Ishikawa (cell line): ENCODE data around the gene ADO.

Experiments
- CEBPB ChIP-seq: IDR thresholded peaks from 2 replicates; pipeline ENCODE4 v1.6.1; 2012
- CREB1 ChIP-seq: IDR thresholded peaks from 2 replicates; pipeline ENCODE4 v1.6.1; 2012; ENCODE audit warnings: low read depth
- EGR1 ChIP-seq: IDR thresholded peaks from 2 replicates; pipeline ENCODE4 v1.6.1; 2012
- EP300 ChIP-seq: IDR thresholded peaks from 2 replicates; pipeline ENCODE4 v1.6.1; 2012; ENCODE audit warnings: borderline replicate concordance
- FOXM1 ChIP-seq: IDR thresholded peaks from 2 replicates; pipeline ENCODE4 v1.6.1; 2012; ENCODE audit warnings: low read depth, borderline replicate concordance
- NFIC ChIP-seq: IDR thresholded peaks from 2 replicates; pipeline ENCODE4 v1.6.1; 2012
- RAD21 ChIP-seq: IDR thresholded peaks from 2 replicates; pipeline ENCODE4 v1.6.1; 2012; ENCODE audit warnings: low read depth
- TAF1 ChIP-seq: IDR thresholded peaks from 2 replicates; pipeline ENCODE4 v1.6.1; 2012; ENCODE audit warnings: low read depth, mild to moderate bottlenecking
- TCF12 ChIP-seq: IDR thresholded peaks from 2 replicates; pipeline ENCODE4 v1.6.1; 2012; ENCODE audit warnings: low read depth
- TEAD4 ChIP-seq: IDR thresholded peaks from 2 replicates; pipeline ENCODE4 v1.6.1; 2012
- YY1 ChIP-seq: IDR thresholded peaks from 2 replicates; pipeline ENCODE4 v1.6.1; 2012; ENCODE audit warnings: low read depth
- ZBTB7A ChIP-seq: IDR thresholded peaks from 2 replicates; pipeline ENCODE4 v1.6.1; 2012; ENCODE audit warnings: low read depth
- TF ChIP-seq, protein P1 (sequence below): IDR thresholded peaks from 2 replicates; pipeline ENCODE4 v1.6.1; 2012
- TF ChIP-seq, protein P2 (sequence below): IDR thresholded peaks from 2 replicates; pipeline ENCODE4 v1.6.1; 2012
- TF ChIP-seq, protein P3 (sequence below): IDR thresholded peaks from 2 replicates; pipeline ENCODE4 v1.6.1; 2012; ENCODE audit warnings: low read depth, mild to moderate bottlenecking

ADO gene

DNA sequence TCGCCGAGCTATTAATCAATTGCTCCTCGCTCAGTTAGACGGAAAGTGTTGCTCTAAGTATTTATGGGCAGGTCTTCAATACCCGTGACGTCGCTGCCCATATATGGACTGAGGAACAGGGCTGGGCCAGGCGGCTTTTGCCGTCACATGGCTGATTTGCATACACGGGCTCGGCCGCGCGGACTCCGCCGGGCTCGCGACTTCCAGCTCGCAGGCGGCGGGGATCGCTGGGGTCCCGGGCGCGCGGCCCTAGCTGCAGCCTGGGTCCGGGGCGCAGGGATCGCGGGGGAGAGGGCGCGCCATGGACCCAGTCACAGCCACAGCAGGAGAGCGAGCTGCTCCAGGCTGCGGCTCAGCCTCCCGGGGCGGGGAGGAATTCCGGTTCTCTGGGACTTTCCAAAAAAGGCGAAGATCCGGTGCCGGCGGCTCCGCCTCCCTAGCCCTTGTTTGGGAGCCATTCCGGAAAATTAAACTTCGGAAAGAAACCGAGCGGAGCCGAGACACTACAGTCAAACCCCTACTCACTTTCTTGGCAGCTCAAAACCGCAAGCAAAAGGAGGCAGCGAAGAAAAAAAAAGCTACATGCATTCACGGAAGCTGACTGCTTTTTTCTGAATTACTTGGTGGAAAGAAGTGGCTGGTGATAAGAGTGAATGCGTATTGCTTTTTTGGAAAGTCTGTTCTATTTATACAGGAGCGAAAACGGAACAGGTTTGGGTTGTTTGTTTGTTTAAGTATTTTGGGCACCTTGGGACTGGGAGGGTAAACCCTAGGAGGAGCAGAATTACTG is 12.0 kb downstream of the ADO start, which contains the start of gene EGR2:
Gene EGR2 (minus strand): TSS at position 36 of the 790 bp plus-strand sequence. CDS start 337 bp downstream, outside the sequence.
- TF ChIP-seq CEBPB (no peak), CREB1 (peak; percentile 67)
- TF ChIP-seq, protein P1, sequence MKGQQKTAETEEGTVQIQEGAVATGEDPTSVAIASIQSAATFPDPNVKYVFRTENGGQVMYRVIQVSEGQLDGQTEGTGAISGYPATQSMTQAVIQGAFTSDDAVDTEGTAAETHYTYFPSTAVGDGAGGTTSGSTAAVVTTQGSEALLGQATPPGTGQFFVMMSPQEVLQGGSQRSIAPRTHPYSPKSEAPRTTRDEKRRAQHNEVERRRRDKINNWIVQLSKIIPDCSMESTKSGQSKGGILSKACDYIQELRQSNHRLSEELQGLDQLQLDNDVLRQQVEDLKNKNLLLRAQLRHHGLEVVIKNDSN = peak; percentile 85

DNA sequence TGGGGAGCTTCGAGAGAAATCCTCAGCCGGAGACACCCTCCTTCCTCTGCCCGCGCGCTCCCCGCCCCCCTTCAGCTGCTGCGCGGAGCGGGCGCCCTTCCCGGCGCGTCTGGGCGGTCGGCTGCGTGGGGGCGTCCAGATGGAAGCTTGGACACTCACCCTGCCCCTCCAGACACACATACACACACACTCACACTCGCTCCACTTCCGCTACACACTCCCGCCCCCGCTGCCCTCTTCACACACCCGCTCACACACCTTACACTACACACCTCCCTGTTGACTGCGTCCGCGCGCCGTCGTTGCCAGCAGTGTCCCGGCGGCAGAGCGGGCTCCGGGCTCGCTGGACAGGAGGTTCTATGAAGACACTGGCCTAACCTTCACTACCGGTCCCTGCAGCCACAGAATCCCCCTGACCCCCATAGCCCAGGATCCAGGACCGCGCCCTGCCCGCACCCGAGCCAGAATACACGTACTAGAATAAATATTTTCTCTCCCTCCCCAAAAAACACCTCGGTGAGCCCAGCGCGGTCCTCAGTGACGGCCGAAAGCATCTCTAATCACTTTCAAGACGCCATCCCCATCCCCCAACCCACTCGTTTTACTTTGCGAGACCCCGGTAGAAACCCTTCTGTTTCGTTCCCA is 12.7 kb downstream of the ADO start:
- no peak for TF ChIP-seq TAF1
- TF ChIP-seq EGR1 = 0 out of 2 replicates have a peak, but pooled peaks have one; percentile 27

DNA sequence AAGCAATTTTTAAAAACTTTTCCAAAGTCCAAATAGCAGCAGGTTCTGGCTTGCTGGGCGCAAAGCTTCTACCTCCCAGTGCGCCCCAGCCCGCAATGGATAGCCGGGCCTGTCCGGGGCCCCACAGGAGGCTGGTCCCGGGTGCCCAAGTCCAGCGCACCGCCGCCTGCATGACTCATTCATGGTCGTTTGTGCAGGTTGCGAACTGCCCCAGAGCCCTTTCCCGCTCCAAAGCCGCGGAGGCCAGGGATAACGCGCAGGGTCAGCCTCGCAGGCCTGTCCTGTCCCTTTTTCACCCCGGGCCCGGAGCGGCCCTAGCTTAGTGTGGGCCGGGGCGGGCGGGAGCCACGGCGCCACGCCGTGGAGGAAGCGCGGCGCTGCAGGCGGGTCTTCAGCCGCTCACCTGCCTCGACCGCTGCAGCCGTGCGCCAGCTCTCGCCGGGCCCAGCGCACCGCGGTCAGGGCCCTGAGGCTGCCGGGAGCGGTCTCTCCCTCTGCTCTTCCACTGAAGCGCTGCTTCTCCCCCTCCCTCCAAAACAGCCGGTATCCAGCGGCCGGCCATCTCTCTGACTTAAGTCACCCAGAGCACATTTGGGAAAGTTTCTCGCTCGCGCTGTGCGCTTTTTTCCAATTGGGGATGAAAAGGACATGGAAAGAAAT is 13.4 kb downstream of the ADO start:
- TF ChIP-seq FOXM1 = no peak
- TF ChIP-seq, protein P2, sequence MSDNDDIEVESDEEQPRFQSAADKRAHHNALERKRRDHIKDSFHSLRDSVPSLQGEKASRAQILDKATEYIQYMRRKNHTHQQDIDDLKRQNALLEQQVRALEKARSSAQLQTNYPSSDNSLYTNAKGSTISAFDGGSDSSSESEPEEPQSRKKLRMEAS = peak; percentile 30; the same call in 1 of the 2 replicates
- TF ChIP-seq YY1 = no peak
- peak; percentile 47; the same call in 1 of the 2 replicates for TF ChIP-seq RAD21
- no peak for TF ChIP-seq CREB1
- no peak for TF ChIP-seq NFIC
- no peak for TF ChIP-seq EP300
- TF ChIP-seq EGR1 = no peak

DNA sequence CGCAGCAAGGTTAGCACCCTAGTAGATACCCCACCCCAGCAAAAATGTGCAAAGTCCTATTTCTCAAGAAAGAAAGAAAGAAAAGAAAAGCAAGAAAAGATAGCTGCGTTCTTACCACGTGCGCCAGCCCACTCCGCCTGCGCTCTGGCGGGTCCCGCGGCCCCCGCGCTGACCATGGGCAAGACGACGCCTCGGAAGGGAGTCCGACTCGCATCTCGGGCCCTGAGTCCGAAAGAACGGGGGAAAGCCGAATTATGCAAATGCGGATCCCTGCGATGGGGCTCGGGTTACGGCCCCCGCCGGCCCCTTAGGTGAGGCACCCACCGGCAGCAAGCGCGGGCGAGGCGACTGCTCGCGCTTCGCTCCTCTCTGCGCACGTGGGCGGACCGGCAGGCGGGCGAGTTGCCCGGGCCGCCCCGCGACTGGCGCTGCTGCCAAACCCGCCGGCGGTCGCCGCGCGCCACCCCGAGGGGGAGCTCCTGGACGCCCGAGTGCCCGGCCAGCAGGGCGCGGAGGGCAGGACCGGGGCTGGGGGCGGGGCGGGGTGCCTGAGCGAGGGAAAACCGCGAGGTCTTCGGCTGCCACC is 14.0 kb downstream of the ADO start:
- TF ChIP-seq YY1 = no peak
- no peak for TF ChIP-seq ZBTB7A
- no peak for TF ChIP-seq TCF12
- TF ChIP-seq, protein P2 = peak; percentile 95
- peak; percentile 41 for TF ChIP-seq EGR1

DNA sequence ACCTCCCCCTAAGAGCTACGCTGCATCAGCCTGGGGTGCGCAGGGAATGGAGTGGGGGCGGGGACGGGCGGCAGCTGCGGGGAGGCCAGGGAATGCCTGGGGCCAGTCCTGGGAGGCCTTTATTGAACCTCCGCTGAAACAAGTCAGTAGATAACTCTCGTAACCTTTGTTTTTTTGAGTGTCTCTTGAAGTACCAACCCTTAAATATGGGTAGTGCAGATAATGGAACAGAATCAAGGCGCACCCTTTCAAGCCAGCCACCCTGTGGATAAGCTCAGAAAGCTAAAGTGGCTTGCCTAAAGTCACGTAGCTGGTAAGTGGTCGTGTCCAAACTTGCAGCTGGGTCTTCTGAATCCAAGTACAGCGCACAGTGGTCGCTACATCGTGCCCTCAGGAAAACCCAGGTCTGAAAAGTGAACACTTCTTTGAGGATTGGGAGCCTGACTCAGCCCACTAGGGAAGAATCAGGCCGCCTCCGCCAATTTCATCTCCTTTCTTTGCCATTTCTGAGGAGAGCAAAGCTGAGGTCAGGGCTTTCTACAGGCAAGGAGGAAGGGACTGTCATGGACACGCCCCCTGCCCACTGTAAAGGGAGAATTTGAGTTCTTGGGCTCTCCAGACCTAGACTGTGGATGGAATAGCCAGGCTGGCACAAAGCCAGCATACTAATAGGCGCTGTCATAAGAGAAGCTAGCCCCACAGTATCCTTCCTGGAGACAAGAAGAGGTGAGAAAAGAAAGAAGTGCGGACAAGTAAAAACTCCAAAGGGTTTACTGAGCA is 14.8 kb downstream of the ADO start:
- no peak for TF ChIP-seq CEBPB
- TF ChIP-seq CREB1 = no peak
- no peak for TF ChIP-seq RAD21
- TF ChIP-seq EP300 = no peak
- TF ChIP-seq FOXM1 = no peak
- TF ChIP-seq YY1 = no peak
- no peak for TF ChIP-seq ZBTB7A
- no peak for TF ChIP-seq TAF1
- TF ChIP-seq, protein P3, sequence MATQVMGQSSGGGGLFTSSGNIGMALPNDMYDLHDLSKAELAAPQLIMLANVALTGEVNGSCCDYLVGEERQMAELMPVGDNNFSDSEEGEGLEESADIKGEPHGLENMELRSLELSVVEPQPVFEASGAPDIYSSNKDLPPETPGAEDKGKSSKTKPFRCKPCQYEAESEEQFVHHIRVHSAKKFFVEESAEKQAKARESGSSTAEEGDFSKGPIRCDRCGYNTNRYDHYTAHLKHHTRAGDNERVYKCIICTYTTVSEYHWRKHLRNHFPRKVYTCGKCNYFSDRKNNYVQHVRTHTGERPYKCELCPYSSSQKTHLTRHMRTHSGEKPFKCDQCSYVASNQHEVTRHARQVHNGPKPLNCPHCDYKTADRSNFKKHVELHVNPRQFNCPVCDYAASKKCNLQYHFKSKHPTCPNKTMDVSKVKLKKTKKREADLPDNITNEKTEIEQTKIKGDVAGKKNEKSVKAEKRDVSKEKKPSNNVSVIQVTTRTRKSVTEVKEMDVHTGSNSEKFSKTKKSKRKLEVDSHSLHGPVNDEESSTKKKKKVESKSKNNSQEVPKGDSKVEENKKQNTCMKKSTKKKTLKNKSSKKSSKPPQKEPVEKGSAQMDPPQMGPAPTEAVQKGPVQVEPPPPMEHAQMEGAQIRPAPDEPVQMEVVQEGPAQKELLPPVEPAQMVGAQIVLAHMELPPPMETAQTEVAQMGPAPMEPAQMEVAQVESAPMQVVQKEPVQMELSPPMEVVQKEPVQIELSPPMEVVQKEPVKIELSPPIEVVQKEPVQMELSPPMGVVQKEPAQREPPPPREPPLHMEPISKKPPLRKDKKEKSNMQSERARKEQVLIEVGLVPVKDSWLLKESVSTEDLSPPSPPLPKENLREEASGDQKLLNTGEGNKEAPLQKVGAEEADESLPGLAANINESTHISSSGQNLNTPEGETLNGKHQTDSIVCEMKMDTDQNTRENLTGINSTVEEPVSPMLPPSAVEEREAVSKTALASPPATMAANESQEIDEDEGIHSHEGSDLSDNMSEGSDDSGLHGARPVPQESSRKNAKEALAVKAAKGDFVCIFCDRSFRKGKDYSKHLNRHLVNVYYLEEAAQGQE = no peak
- TF ChIP-seq, protein P1 = no peak
- TF ChIP-seq TCF12 = no peak
- TF ChIP-seq NFIC = no peak
- TF ChIP-seq TEAD4 = no peak
- TF ChIP-seq EGR1 = no peak

DNA sequence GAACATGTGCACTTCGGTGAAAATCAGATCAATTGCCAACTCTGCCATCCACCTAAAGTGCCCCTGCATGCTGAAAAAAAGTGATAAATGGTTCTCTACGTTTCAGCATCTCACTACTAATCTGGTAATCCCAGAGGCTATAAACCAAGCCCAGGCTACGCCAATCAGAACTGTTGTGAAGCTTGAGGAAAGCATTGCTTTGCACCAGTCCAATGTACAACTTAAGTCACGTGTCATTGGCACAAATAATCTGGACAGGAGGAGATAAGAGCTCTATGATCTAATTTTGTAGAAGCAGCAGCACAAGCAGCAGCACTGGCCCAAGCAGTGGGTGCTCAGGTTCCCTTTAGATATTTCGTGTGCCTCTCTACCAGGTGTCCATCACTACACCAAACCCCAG is 16.1 kb downstream of the ADO start:
- TF ChIP-seq, protein P2 = no peak
- TF ChIP-seq, protein P3 = no peak
- TF ChIP-seq CREB1 (no peak), RAD21 (no peak), ZBTB7A (no peak), TEAD4 (no peak), TAF1 (no peak), CEBPB (no peak), EP300 (no peak), NFIC (no peak), TCF12 (no peak)
- TF ChIP-seq, protein P1 = no peak
